Effector memory CD8-positive, alpha-beta T cell (primary cell): Measurements from ENCODE around the gene TARBP2.

ENCODE experiments used
- ATAC-seq: fragments of 150-1000 bp; cut with Tn5 transposase; replicated peaks from 2 replicates; pipeline ENCODE4 v1.10.0; 2021; ENCODE audit warnings: mild to moderate bottlenecking, moderate library complexity
- DNase-seq, 3 experiments: peaks; one replicate each; pipeline ENCODE4 v3.0.0; 2021
- H3K27ac Mint-ChIP-seq, 2 donors: one replicate each; pipeline ENCODE4 v1.8.0; 2022; ENCODE audit warnings: mild to moderate bottlenecking in 2 of 2, mixed read lengths in 2 of 2, moderate library complexity in 2 of 2
- H3K27me3 Mint-ChIP-seq, 2 donors: one replicate each; pipeline ENCODE4 v1.8.0; 2022; ENCODE audit warnings: mixed read lengths in 2 of 2
- H3K36me3 Mint-ChIP-seq: one replicate; pipeline ENCODE4 v1.8.0; 2022; ENCODE audit warnings: mild to moderate bottlenecking, moderate library complexity, mixed read lengths; ENCODE audit not compliant: insufficient read depth
- H3K4me1 Mint-ChIP-seq, 2 donors: one replicate each; pipeline ENCODE4 v1.8.0; 2022; ENCODE audit warnings: low read depth in 2 of 2, mixed read lengths in 2 of 2
- H3K4me3 Mint-ChIP-seq, 2 donors: one replicate each; pipeline ENCODE4 v1.8.0; 2022; ENCODE audit warnings: mild to moderate bottlenecking in 2 of 2, mixed read lengths in 2 of 2, moderate library complexity in 2 of 2
- H3K9me3 Mint-ChIP-seq, 2 donors: one replicate each; pipeline ENCODE4 v1.8.0; 2022; ENCODE audit warnings: mixed read lengths in 2 of 2

TARBP2 gene

GRCh38 chr12:53493610-53494391, 7.3 kb upstream of the TARBP2 start:
- Mint-ChIP-seq H3K4me3 (peak overlapping the region; percentile 86 to 88), H3K27me3 (no peaks in the 10 kb centered on the region), H3K9me3 (no peaks in the 10 kb centered on the region), H3K4me1 (peaks cover 30 to 31% of the 10 kb centered on the region in 2 donors), H3K27ac (peak overlapping the region; percentile 87 to 88), H3K36me3 (peaks cover 44% of the 10 kb centered on the region)
- ATAC-seq (no peak), DNase-seq (no peak)

- Mint-ChIP-seq H3K9me3 (no peaks in the 10 kb centered on the region), H3K27me3 (no peaks in the 10 kb centered on the region), H3K36me3 (peaks cover 44% of the 10 kb centered on the region), H3K27ac (no peak overlapping the region), H3K4me1 (peaks cover 41 to 43% of the 10 kb centered on the region in 2 donors), H3K4me3 (no peak overlapping the region)
- no peak for ATAC-seq
- no peak for DNase-seq
Observed at GRCh38 chr12:53495903-53496751, 5.0 kb upstream of the TARBP2 start.

DNA sequence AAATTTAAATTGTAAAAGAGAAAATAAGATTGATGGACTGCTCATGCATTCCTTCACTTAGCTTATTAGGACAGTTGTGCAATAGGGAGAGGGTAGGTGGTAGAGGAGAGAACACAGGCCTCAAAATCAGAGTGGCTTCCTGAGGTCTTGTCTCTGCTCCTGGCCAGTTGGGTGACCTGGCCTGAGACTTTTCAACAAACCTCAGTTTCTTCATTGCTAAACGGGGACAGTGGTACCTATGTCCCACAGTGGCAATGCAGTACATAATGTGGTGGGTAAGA, 4.4 kb upstream of the TARBP2 start:
- no peak for ATAC-seq
- no peak overlapping the region for H3K27ac Mint-ChIP-seq
- peaks cover 43 to 44% of the 10 kb centered on the region in 2 donors for H3K4me1 Mint-ChIP-seq
- DNase-seq: no peak
- no peaks in the 10 kb centered on the region for H3K27me3 Mint-ChIP-seq
- peaks cover 47% of the 10 kb centered on the region for H3K36me3 Mint-ChIP-seq
- no peaks in the 10 kb centered on the region for H3K9me3 Mint-ChIP-seq
- no peak overlapping the region for H3K4me3 Mint-ChIP-seq

- H3K36me3 Mint-ChIP-seq: peaks cover 42% of the 10 kb centered on the region
- no peaks in the 10 kb centered on the region for H3K9me3 Mint-ChIP-seq
- DNase-seq (no peak), ATAC-seq (no peak)
- H3K27me3 Mint-ChIP-seq: no peaks in the 10 kb centered on the region
- peaks cover 41 to 46% of the 10 kb centered on the region in 2 donors for H3K4me1 Mint-ChIP-seq
- H3K27ac Mint-ChIP-seq: no peak overlapping the region
- H3K4me3 Mint-ChIP-seq: no peak overlapping the region
Observed at GRCh38 chr12:53497461-53497860, 3.6 kb upstream of the TARBP2 start.

DNA sequence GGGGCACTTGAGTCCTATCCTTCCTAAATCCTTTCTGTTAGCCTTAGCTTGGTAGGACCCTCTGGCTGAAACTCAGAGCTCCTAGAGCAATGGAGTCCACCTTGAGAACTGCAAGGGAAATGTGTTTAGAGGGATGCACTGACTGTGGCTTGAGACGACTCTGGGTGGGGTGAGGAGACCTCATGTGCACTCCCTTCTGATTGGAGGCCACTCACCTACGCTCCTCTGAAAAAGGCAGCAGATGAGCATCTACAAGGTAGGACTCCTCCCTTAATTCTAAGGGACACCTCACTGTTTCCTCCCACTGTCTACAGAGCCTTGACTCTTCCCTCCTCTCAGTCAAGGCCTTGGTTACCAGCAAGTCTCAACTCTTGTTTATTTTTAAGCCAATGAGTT, 2.9 kb upstream of the TARBP2 start:
- H3K36me3 Mint-ChIP-seq: peaks cover 34% of the 10 kb centered on the region
- peaks cover 38 to 44% of the 10 kb centered on the region in 2 donors for H3K4me1 Mint-ChIP-seq
- H3K27ac Mint-ChIP-seq: peak overlapping the region; percentile 82 to 97
- no peaks in the 10 kb centered on the region for H3K27me3 Mint-ChIP-seq
- no peaks in the 10 kb centered on the region for H3K9me3 Mint-ChIP-seq
- DNase-seq (no peak), ATAC-seq (no peak)
- peak overlapping the region; percentile 90 to 95 for H3K4me3 Mint-ChIP-seq

DNA sequence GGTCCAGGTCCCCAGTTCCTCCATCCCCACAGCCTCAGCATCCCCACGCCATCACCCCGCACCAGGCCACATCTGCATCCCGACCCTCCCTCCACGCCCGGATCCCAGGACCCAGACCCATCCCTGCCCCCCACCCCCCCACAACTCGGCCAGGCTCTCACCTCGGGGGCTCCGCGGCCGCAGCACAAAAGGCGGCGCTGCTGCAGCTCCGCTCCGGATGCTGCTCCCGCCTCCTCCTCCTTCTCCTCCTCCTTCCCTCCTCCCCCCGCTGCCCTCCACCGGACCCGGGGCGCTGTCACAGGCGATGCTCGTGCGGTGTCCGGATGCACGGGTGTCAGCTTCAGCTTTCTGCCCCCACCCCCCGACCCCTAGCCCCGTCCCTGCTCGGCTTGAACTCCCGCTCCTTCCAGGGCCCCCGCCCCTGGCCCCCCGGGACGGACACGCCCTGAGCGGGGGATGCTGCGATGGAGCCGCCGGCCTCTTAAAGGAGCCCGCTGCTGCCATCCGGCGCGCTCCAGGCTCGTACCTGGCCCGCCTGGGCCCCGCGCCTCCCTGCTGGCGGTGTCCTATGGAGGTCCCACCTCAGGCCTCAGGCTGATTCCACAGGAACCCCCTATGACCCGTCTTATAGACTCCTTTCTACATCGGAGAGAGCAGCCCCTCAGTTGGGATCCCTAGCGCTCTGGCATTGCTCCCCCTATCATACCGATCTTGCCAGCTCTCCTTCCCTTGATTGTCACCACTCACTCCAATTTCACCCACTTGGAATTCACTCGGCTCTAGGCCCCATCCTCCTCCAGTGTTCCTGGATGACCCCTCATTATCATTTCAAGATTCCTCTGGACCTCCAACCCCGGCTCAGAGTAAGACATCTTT, 1.6 kb upstream of the TARBP2 start, which contains the start of gene MAP3K12:
Gene MAP3K12, minus strand, starts transcription at position 193 of the 876 bp plus-strand sequence. CDS start 12,067 bp downstream, outside the sequence.
- Mint-ChIP-seq H3K27ac (peak within 1 kb of the TSS; percentile 97 to 99), H3K9me3 (no peaks in the 10 kb centered on the region), H3K36me3 (peaks cover 31% of the 10 kb centered on the region), H3K4me3 (peak within 1 kb of the TSS; percentile 90 to 95), H3K27me3 (no peaks in the 10 kb centered on the region), H3K4me1 (peaks cover 31 to 35% of the 10 kb centered on the region in 2 donors)
- ATAC-seq (no peak), DNase-seq (peak; percentile 37 to 58 (median 40))

- Mint-ChIP-seq H3K4me3 (peak overlapping the region; percentile 90 to 95), H3K9me3 (no peaks in the 10 kb centered on the region), H3K36me3 (peaks cover 36% of the 10 kb centered on the region), H3K4me1 (peaks cover 31 to 38% of the 10 kb centered on the region in 2 donors), H3K27me3 (no peaks in the 10 kb centered on the region), H3K27ac (peak overlapping the region; percentile 97 to 99)
- DNase-seq (no peak), ATAC-seq (no peak)
Observed at GRCh38 chr12:53500142-53500775, 824 bp upstream of the TARBP2 start.

DNA sequence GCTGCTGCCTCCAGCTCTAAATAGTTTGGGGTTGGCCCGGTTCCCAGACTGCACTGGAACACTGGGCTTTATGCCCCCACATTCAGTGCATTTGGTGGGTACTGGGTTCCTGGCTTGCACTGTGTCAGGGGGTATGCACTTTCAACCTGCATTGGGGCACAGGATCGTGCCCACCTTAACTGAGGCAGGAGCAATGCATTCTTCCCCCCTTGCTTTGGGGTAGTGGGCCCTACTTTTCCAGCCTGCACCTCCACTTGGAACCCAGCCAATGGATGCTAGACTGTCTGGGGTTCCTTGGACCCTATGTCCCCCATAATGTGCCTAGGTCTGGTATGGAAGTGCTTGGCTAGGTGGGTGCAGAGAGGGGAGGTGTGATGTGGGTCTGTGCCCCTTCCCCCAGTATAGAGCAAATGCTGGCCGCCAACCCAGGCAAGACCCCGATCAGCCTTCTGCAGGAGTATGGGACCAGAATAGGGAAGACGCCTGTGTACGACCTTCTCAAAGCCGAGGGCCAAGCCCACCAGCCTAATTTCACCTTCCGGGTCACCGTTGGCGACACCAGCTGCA, 615 bp downstream of the TARBP2 start:
- Mint-ChIP-seq H3K9me3 (no peaks in the 10 kb centered on the region), H3K27ac (peak overlapping the region; percentile 97 to 99), H3K4me3 (peak overlapping the region; percentile 90 to 95), H3K4me1 (peaks cover 32 to 38% of the 10 kb centered on the region in 2 donors), H3K27me3 (no peaks in the 10 kb centered on the region), H3K36me3 (peaks cover 36% of the 10 kb centered on the region)
- DNase-seq: no peak
- no peak for ATAC-seq

- H3K9me3 Mint-ChIP-seq: no peaks in the 10 kb centered on the region
- no peak for DNase-seq
- H3K4me1 Mint-ChIP-seq: peaks cover 32 to 34% of the 10 kb centered on the region in 2 donors
- H3K27ac Mint-ChIP-seq: peak overlapping the region; percentile 97 to 99
- no peak for ATAC-seq
- H3K36me3 Mint-ChIP-seq: peaks cover 36% of the 10 kb centered on the region
- H3K27me3 Mint-ChIP-seq: no peaks in the 10 kb centered on the region
- peak overlapping the region in 1 of 2 donors; percentile 90 for H3K4me3 Mint-ChIP-seq
Observed at GRCh38 chr12:53502331-53502730, 1.2 kb downstream of the TARBP2 start.

- no peak overlapping the region for H3K27ac Mint-ChIP-seq
- ATAC-seq: no peak
Observed at GRCh38 chr12:53502983-53503728, 2.1 kb downstream of the TARBP2 start.

DNA sequence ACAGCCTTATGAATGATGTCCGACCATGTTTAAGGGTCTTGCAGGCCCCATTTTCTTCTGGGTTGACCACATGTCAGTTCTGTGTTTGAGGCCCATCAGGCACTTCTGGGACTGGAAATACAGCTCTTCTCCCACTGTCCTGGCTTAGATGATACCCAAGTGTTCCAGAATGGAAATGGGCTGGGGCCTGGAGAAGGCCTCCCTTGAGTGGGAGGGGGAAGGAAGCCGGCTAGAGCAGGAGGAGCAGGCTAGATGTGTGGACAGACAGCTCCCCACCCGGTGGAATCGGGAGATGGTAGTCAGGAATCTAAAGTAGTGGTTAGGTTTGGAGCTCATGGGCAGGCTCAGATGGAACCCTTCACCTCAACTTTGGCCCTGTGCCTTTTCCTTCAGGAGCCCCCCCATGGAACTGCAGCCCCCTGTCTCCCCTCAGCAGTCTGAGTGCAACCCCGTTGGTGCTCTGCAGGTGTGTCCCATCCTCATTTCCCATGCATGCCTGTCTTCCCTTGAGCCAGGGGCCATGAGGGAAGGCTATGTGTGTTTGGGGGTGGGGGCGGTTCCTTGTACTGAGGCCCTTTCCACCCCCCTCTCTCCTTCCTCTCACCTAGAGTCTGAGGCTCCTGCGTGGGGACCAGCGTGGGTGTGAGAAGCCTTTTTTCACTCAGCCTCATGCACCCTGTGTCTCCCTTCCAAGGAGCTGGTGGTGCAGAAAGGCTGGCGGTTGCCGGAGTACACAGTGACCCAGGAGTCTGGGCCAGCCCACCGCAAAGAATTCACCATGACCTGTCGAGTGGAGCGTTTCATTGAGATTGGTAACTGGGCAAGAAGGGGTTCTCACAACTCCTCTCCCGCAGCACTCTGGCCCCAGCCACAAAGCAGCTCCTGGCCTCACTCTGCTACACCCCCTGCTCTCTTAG, 3.2 kb downstream of the TARBP2 start:
- no peak overlapping the region for H3K27ac Mint-ChIP-seq

More at GRCh38 chr12:53502983-53503728, 2.1 kb downstream of the TARBP2 start:
- Mint-ChIP-seq H3K27me3 (no peaks in the 10 kb centered on the region), H3K4me1 (peaks cover 30 to 32% of the 10 kb centered on the region in 2 donors), H3K9me3 (no peaks in the 10 kb centered on the region), H3K36me3 (peaks cover 35% of the 10 kb centered on the region), H3K4me3 (peak overlapping the region in 1 of 2 donors; percentile 8)
- no peak for DNase-seq

More for the DNA sequence above, 3.2 kb downstream of the TARBP2 start:
- DNase-seq (no peak), ATAC-seq (no peak)
- peaks cover 23 to 27% of the 10 kb centered on the region in 2 donors for H3K4me1 Mint-ChIP-seq
- no peaks in the 10 kb centered on the region for H3K27me3 Mint-ChIP-seq
- H3K36me3 Mint-ChIP-seq: peaks cover 24% of the 10 kb centered on the region
- no peak overlapping the region for H3K4me3 Mint-ChIP-seq
- H3K9me3 Mint-ChIP-seq: no peaks in the 10 kb centered on the region
